WI38 (cell line): ENCODE results near the gene KRT5.

Source experiments
- H3K4me3 ChIP-seq: 2 replicates; pipeline ENCODE4 v1.5.1; 2011; ENCODE audit warnings: low read depth, mild to moderate bottlenecking, control low read depth, low read length
- TF ChIP-seq, protein P1 (sequence below): IDR thresholded peaks from 2 replicates; pipeline ENCODE4 v1.5.1; 2012; ENCODE audit warnings: low read depth, mild to moderate bottlenecking, control low read depth, low read length

The KRT5 gene

DNA sequence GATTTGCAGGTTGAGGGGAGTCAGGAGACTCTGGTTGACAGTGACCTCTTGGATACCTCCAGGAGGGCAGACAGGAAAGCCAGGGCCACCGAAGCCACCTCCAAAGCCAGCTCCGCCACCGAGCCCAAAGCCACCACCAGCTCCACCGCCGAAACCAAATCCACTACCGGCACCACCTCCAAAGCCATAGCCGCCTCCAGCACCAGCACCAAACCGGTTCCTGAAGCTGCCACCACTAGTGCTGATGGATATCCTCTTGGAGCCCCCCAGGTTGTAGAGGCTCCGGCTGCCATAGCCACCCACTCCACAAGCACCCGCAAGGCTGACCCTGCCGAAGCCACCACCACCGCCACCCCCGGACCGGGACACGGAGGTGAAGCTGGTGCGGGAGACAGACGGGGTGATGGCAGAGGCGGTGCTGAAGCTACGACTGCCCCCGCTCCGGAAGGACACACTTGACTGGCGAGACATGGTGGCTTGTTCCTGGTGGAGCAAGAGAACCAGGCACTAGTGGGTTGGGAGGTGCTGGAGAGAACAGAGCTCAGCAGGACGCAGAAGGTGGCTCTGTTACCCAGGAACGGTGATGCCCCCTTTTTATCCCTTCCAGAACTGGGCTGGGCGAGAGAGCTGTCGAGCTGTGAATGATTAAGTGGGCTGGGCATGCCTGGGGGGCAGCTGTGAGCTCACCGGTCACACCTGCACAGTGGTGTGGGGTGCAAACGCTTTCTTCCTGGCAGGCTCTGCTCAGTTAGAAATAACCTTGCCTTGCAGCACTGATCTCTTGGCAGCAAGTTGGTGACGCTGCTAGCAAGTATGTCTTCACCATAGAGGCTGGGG, at the start of gene KRT5:
Gene KRT5, minus strand, starts transcription at position 569 of the 837 bp plus-strand sequence. Its CDS starts 98 bp downstream, at position 471.
- H3K4me3 ChIP-seq: no peak within 1 kb of the TSS
- TF ChIP-seq, protein P1, sequence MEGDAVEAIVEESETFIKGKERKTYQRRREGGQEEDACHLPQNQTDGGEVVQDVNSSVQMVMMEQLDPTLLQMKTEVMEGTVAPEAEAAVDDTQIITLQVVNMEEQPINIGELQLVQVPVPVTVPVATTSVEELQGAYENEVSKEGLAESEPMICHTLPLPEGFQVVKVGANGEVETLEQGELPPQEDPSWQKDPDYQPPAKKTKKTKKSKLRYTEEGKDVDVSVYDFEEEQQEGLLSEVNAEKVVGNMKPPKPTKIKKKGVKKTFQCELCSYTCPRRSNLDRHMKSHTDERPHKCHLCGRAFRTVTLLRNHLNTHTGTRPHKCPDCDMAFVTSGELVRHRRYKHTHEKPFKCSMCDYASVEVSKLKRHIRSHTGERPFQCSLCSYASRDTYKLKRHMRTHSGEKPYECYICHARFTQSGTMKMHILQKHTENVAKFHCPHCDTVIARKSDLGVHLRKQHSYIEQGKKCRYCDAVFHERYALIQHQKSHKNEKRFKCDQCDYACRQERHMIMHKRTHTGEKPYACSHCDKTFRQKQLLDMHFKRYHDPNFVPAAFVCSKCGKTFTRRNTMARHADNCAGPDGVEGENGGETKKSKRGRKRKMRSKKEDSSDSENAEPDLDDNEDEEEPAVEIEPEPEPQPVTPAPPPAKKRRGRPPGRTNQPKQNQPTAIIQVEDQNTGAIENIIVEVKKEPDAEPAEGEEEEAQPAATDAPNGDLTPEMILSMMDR: no peak

- no peak overlapping the region for H3K4me3 ChIP-seq
- TF ChIP-seq, protein P1: no peak
Observed at GRCh38 chr12:52568111-52568510, 47.9 kb upstream of the KRT5 start.

DNA sequence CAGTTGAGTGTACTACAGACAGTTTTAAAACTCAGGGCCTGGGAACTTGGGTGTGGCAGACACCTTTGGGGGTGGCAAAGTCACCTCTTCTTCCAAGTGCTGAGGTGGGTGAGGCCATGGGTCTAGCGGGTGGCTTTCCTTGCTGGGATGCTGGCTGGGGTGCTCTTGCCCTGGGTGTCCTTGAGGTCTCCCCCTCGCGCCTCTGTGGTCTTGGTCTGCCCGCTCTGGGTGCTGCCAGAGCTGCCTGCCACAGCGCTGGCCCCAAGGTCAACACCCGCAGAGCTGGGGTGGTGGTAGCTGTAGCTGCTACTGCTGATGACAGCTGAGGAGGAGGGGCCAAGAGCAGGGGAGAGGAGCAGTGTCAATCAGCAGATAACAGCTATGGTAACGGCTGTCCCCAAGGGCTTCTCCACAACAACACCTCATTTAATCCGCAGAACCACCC, 46.7 kb upstream of the KRT5 start:
- TF ChIP-seq, protein P1: no peak
- H3K4me3 ChIP-seq: no peak overlapping the region

- TF ChIP-seq, protein P1: no peak
- no peak overlapping the region for H3K4me3 ChIP-seq
Observed at GRCh38 chr12:52564582-52564981, 44.4 kb upstream of the KRT5 start.

- H3K4me3 ChIP-seq: no peak overlapping the region
- TF ChIP-seq, protein P1: no peak
Observed at GRCh38 chr12:52561880-52562449, 41.8 kb upstream of the KRT5 start.

- TF ChIP-seq, protein P1: no peak
- no peak overlapping the region for H3K4me3 ChIP-seq
Observed at GRCh38 chr12:52559979-52560378, 39.8 kb upstream of the KRT5 start.
